BE2C (cell line): ENCODE data around the gene YWHAB.

Experiments
- DNase-seq: peaks from one replicate; pipeline ENCODE4 v3.0.0-alpha.2; 2020
- H3K27me3 ChIP-seq: fragments of 250-450 bp; sonication (Bioruptor Pico); 2 replicates; pipeline ENCODE4 v1.5.1; 2020; ENCODE audit warnings: mild to moderate bottlenecking
- H3K36me3 ChIP-seq: fragments of 250-450 bp; sonication (Bioruptor Pico); 2 replicates; pipeline ENCODE4 v1.5.1; 2020; ENCODE audit warnings: mild to moderate bottlenecking
- H3K4me1 ChIP-seq: fragments of 250-450 bp; sonication (Bioruptor Pico); 2 replicates; pipeline ENCODE4 v1.5.1; 2020
- H3K4me3 ChIP-seq: 2 replicates; pipeline ENCODE4 v1.5.1; 2011; ENCODE audit warnings: low read depth, low read length
- H3K9me3 ChIP-seq: fragments of 250-450 bp; sonication (Bioruptor Pico); 2 replicates; pipeline ENCODE4 v1.5.1; 2020
- CTCF ChIP-seq: IDR thresholded peaks from 2 replicates; pipeline ENCODE4 v1.5.1; 2012; ENCODE audit warnings: mild to moderate bottlenecking, low read depth, low read length

Gene YWHAB

DNA sequence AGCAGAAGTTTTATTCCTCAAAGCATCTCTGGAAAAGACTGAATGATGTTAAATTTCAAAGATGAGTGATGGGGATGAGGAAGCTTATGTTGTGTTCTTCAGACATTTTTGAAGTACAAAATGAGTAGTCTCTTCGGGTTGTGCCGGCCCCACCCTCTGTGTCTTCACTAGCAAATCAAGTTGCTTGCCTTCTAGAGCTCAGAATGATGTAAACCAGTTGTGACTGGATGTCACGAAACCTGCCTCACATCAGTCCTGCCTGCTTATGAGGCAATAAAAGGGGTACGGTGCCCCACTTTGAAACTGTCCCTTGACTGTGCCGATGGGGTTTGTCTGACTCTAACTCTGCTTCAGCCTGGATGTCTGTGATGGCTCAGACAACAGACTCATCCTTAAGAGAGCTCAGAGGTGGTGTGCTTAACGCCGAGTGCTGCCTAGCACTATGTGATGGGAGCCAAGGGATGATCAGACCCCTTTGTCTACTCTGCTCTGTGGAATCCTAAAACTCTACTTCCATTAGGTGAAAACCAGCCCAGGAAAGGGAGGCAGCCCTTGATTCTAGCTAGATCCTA lies 55.7 kb downstream of the YWHAB start:
- Histone ChIP-seq H3K4me1 (no peaks in the 10 kb centered on the region), H3K36me3 (peaks cover 51% of the 10 kb centered on the region), H3K27me3 (no peaks in the 10 kb centered on the region), H3K4me3 (no peak overlapping the region), H3K9me3 (no peaks in the 10 kb centered on the region)
- no peak for DNase-seq
- no peak for TF ChIP-seq CTCF

GRCh38 chr20:44942264-44942973 lies 56.9 kb downstream of the YWHAB start:
- H3K27me3 ChIP-seq, result no peaks in the 10 kb centered on the region
- no peak overlapping the region for H3K4me3 ChIP-seq
- H3K9me3 ChIP-seq, result no peaks in the 10 kb centered on the region
- no peaks in the 10 kb centered on the region for H3K4me1 ChIP-seq
- peaks cover 63% of the 10 kb centered on the region for H3K36me3 ChIP-seq
- TF ChIP-seq CTCF, result no peak
- no peak for DNase-seq

GRCh38 chr20:44943828-44944227 lies 58.3 kb downstream of the YWHAB start:
- no peaks in the 10 kb centered on the region for H3K4me1 ChIP-seq
- no peaks in the 10 kb centered on the region for H3K27me3 ChIP-seq
- peaks cover 77% of the 10 kb centered on the region for H3K36me3 ChIP-seq
- no peak for TF ChIP-seq CTCF
- no peak for DNase-seq
- H3K9me3 ChIP-seq, result no peaks in the 10 kb centered on the region
- no peak overlapping the region for H3K4me3 ChIP-seq

- TF ChIP-seq CTCF, result no peak
- H3K27me3 ChIP-seq, result no peaks in the 10 kb centered on the region
- no peaks in the 10 kb centered on the region for H3K9me3 ChIP-seq
- DNase-seq, result no peak
- no peak overlapping the region for H3K4me3 ChIP-seq
- no peaks in the 10 kb centered on the region for H3K4me1 ChIP-seq
- peaks cover 91% of the 10 kb centered on the region for H3K36me3 ChIP-seq
These were observed 59.8 kb downstream of the YWHAB start for GRCh38 chr20:44945261-44945660.

DNA sequence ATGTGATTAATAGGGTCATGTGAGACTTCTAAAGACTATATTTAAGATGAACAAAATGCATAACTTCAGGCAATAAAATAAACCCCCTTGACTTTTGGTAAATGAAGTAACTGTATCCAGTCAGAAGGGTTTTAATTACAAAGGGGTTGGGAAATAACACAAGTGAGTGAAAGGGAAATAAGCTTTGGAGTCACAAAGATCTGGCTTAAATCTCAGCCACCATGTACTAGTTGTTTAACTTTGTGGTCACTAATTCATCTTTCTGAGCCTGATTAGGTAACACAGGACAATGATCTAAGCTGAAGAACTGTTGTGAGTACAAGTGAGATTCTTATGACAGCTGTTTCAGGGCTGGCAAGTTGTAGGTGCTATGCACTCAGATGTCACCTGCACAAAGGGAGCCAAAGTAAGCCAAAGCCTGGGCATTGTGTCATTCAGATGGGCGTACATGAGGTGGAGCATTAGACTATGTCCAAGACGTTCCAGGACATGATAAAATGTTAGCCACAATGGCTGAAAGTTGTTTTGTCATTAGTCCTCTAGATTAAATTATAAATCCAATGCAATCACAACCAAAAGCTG lies 60.9 kb downstream of the YWHAB start:
- no peak overlapping the region for H3K4me3 ChIP-seq
- H3K27me3 ChIP-seq, result no peaks in the 10 kb centered on the region
- DNase-seq, result no peak
- no peaks in the 10 kb centered on the region for H3K9me3 ChIP-seq
- H3K4me1 ChIP-seq, result no peaks in the 10 kb centered on the region
- H3K36me3 ChIP-seq, result peaks cover 93% of the 10 kb centered on the region
- TF ChIP-seq CTCF, result no peak

- no peaks in the 10 kb centered on the region for H3K9me3 ChIP-seq
- H3K4me1 ChIP-seq, result no peaks in the 10 kb centered on the region
- H3K4me3 ChIP-seq, result no peak overlapping the region
- no peak for DNase-seq
- TF ChIP-seq CTCF, result no peak
- H3K27me3 ChIP-seq, result no peaks in the 10 kb centered on the region
- peaks cover 90% of the 10 kb centered on the region for H3K36me3 ChIP-seq
These were observed 62.6 kb downstream of the YWHAB start for GRCh38 chr20:44948107-44948506.
